Activated CD4-positive, alpha-beta T cell treated with anti-CD3 and anti-CD28 coated beads, Interleukin-2, amount 10 ng/mL, durations not matched to agents 24 days and 14 days (primary cell): ENCODE measurements around the gene FABP1. TPM values are rescaled to one million over a fixed set of nuclear protein-coding genes. Genes with fewer than 3 reads are reported as not detected.

ENCODE experiments used
- total RNA-seq: library from RNA; stranded (reverse); gene quantifications from 2 replicates; pipeline ENCODE4 v1.2.3, GENCODE V29; 2022

Gene FABP1
- total RNA-seq, 1 donor from 2014 or later: not detected

Other genes with a start within 250 kb of the FABP1 start
- 34.0 and 34.9 TPM in 2 replicates for gene RNU2-63P, start 111.5 kb downstream of the FABP1 start, total RNA-seq
- 16.5 and 16.9 TPM in 2 replicates for gene KRCC1, start 72.3 kb downstream of the FABP1 start, total RNA-seq
- not detected in 2 replicates for gene SMYD1, start 60.2 kb downstream of the FABP1 start, total RNA-seq
- 0.17 and 0.49 TPM in 2 replicates for gene THNSL2, start 42.3 kb upstream of the FABP1 start, total RNA-seq